Measurements from ENCODE around the gene PRKCE. TPM values are rescaled to one million over a fixed set of nuclear protein-coding genes. Genes with fewer than 3 reads are reported as not detected.

The PRKCE gene
- total and polyA plus RNA-seq, 2 experiments from 2014 or later: 9.6 to 11.9 TPM

- H3K36me3 ChIP-seq (replicated peaks; ENCODE audit: insufficient read depth, low read depth): no peaks in the 10 kb centered on the region
- no peak overlapping the region for H3K4me2 ChIP-seq
- no peaks in the 10 kb centered on the region for H3K79me2 ChIP-seq
- H3K27me3 ChIP-seq: no peaks in the 10 kb centered on the region
- DNase-seq (ENCODE audit: low spot score): no peak
- H3K9me3 ChIP-seq (ENCODE audit: low read depth): no peaks in the 10 kb centered on the region
- no peaks in the 10 kb centered on the region for H4K20me1 ChIP-seq (ENCODE audit: insufficient read depth, poor library complexity, severe bottlenecking)
- WGBS (ENCODE audit: low lambda C conversion rate, missing lambda C conversion rate): 67% methylated on average over 5 of the region's 5 CpGs
- no peak overlapping the region for H2AFZ ChIP-seq
- no peak overlapping the region for H3K4me3 ChIP-seq
- H3K27ac ChIP-seq: no peak overlapping the region
- peaks cover 10% of the 10 kb centered on the region for H3K4me1 ChIP-seq (ENCODE audit: insufficient read depth)
- H3K9me2 ChIP-seq (replicated peaks; ENCODE audit: insufficient read depth): no peaks in the 10 kb centered on the region
- TF ChIP-seq CTCF (IDR thresholded peaks at IDR 0.05; ENCODE audit: poor library complexity): no peak
- TF ChIP-seq EZH2 (IDR thresholded peaks at IDR 0.05; ENCODE audit: borderline replicate concordance): no peak
- no peak for TF ChIP-seq EZH2phosphoT487 (IDR thresholded peaks at IDR 0.05; ENCODE audit: low read depth, severe bottlenecking, unreplicated experiment)
These were observed 395.8 kb downstream of the PRKCE start for GRCh38 chr2:46047290-46047689.

GRCh38 chr2:46048693-46049092 lies 397.2 kb downstream of the PRKCE start:
- no peaks in the 10 kb centered on the region for H3K36me3 ChIP-seq (replicated peaks; ENCODE audit: insufficient read depth, low read depth)
- DNase-seq (ENCODE audit: low spot score): no peak
- TF ChIP-seq EZH2phosphoT487 (IDR thresholded peaks at IDR 0.05; ENCODE audit: low read depth, severe bottlenecking, unreplicated experiment) (no peak), EZH2 (IDR thresholded peaks at IDR 0.05; ENCODE audit: borderline replicate concordance) (no peak), CTCF (IDR thresholded peaks at IDR 0.05; ENCODE audit: poor library complexity) (no peak)

DNA sequence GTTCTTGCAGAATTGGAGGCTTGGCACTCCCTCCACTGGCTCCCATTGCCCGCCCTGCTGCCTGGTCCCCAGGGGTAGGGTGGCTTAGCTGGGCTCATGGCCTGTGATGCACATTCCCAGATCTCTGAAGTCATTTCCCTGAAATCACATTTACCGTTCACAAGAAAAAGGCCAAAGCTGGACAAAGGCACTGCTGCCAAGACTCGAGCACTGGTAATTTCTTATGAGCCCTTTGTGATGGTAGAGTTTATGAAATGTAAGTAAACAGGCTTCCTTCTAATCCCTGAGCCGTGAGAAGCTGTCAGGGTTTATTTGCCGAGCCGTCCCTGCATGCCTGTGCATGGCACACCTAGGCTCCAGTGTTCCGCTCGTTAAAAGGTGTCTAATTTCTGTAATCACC lies 398.6 kb downstream of the PRKCE start:
- H2AFZ ChIP-seq: no peak overlapping the region

More at GRCh38 chr2:46048693-46049092, 397.2 kb downstream of the PRKCE start:
- H3K27me3 ChIP-seq: no peaks in the 10 kb centered on the region
- H2AFZ ChIP-seq: no peak overlapping the region
- no peak overlapping the region for H3K27ac ChIP-seq
- H3K4me3 ChIP-seq: no peak overlapping the region
- no peaks in the 10 kb centered on the region for H3K79me2 ChIP-seq
- H3K9me3 ChIP-seq (ENCODE audit: low read depth): no peaks in the 10 kb centered on the region
- 89% methylated on average over 2 of the region's 2 CpGs for WGBS (ENCODE audit: low lambda C conversion rate, missing lambda C conversion rate)
- no peak overlapping the region for H3K4me2 ChIP-seq
- H4K20me1 ChIP-seq (ENCODE audit: insufficient read depth, poor library complexity, severe bottlenecking): no peaks in the 10 kb centered on the region
- peaks cover 3% of the 10 kb centered on the region for H3K4me1 ChIP-seq (ENCODE audit: insufficient read depth)
- no peaks in the 10 kb centered on the region for H3K9me2 ChIP-seq (replicated peaks; ENCODE audit: insufficient read depth)

More for the DNA sequence above, 398.6 kb downstream of the PRKCE start:
- WGBS (ENCODE audit: low lambda C conversion rate, missing lambda C conversion rate): 76% methylated on average over 8 of the region's 8 CpGs
- H3K4me2 ChIP-seq: no peak overlapping the region
- no peaks in the 10 kb centered on the region for H3K79me2 ChIP-seq
- no peak for DNase-seq (ENCODE audit: low spot score)
- TF ChIP-seq EZH2 (IDR thresholded peaks at IDR 0.05; ENCODE audit: borderline replicate concordance): no peak
- TF ChIP-seq CTCF (IDR thresholded peaks at IDR 0.05; ENCODE audit: poor library complexity): no peak
- no peak for TF ChIP-seq EZH2phosphoT487 (IDR thresholded peaks at IDR 0.05; ENCODE audit: low read depth, severe bottlenecking, unreplicated experiment)
- H3K36me3 ChIP-seq (replicated peaks; ENCODE audit: insufficient read depth, low read depth): no peaks in the 10 kb centered on the region
- no peaks in the 10 kb centered on the region for H4K20me1 ChIP-seq (ENCODE audit: insufficient read depth, poor library complexity, severe bottlenecking)
- no peak overlapping the region for H3K4me3 ChIP-seq
- H3K27ac ChIP-seq: peak overlapping the region; percentile 34
- peaks cover 3% of the 10 kb centered on the region for H3K4me1 ChIP-seq (ENCODE audit: insufficient read depth)
- no peaks in the 10 kb centered on the region for H3K9me3 ChIP-seq (ENCODE audit: low read depth)
- no peaks in the 10 kb centered on the region for H3K27me3 ChIP-seq
- H3K9me2 ChIP-seq (replicated peaks; ENCODE audit: insufficient read depth): no peaks in the 10 kb centered on the region
